MM.1S (cell line): ENCODE measurements around the gene DCHS2.

Experiments
- DNase-seq: peaks from one replicate; pipeline ENCODE4 v3.0.0-alpha.2; 2015
- H2AFZ ChIP-seq: fragments of 300-600 bp; sonication (generic); 2 replicates; pipeline ENCODE4 v1.6.0; 2016; ENCODE audit warnings: antibody characterized with exemption, low read length
- H3F3A ChIP-seq: fragments of 300-600 bp; sonication (generic); 2 replicates; pipeline ENCODE4 v1.6.1; 2016; ENCODE audit warnings: mild to moderate bottlenecking, antibody characterized with exemption, low read length, moderate library complexity, mixed read lengths; ENCODE audit not compliant: insufficient read depth
- H3K27ac ChIP-seq: fragments of 300-600 bp; sonication (generic); 2 replicates; pipeline ENCODE4 v1.5.1; 2016; ENCODE audit warnings: mild to moderate bottlenecking, low read length
- H3K27me3 ChIP-seq: fragments of 300-600 bp; sonication (generic); replicated peaks from 2 replicates; pipeline ENCODE4 v1.6.0; 2016; ENCODE audit warnings: low read length; ENCODE audit not compliant: insufficient read depth
- H3K36me3 ChIP-seq: fragments of 300-600 bp; sonication (generic); replicated peaks from 2 replicates; pipeline ENCODE4 v1.6.1; 2016; ENCODE audit warnings: mild to moderate bottlenecking, low read length, mixed read lengths; ENCODE audit not compliant: insufficient read depth
- H3K4me1 ChIP-seq: fragments of 300-600 bp; sonication (generic); 2 replicates; pipeline ENCODE4 v1.6.1; 2016; ENCODE audit warnings: low read length, mixed read lengths
- H3K4me2 ChIP-seq: fragments of 300-600 bp; sonication (generic); 2 replicates; pipeline ENCODE4 v1.6.0; 2016; ENCODE audit warnings: low read depth, low read length
- H3K4me3 ChIP-seq: fragments of 300-600 bp; sonication (generic); 2 replicates; pipeline ENCODE4 v1.5.1; 2016; ENCODE audit warnings: low read length, mixed read lengths
- H3K79me2 ChIP-seq: fragments of 300-600 bp; sonication (generic); 2 replicates; pipeline ENCODE4 v1.6.1; 2016; ENCODE audit warnings: mixed run types, low read length, mixed read lengths
- H3K9ac ChIP-seq: fragments of 300-600 bp; sonication (generic); 2 replicates; pipeline ENCODE4 v1.6.1; 2016; ENCODE audit warnings: low read length, mixed read lengths
- H3K9me2 ChIP-seq: fragments of 300-600 bp; sonication (generic); replicated peaks from 2 replicates; pipeline ENCODE4 v1.6.1; 2016; ENCODE audit warnings: mild to moderate bottlenecking, low read length, mixed read lengths; ENCODE audit not compliant: insufficient read depth
- H3K9me3 ChIP-seq: fragments of 300-600 bp; sonication (generic); replicated peaks from 2 replicates; pipeline ENCODE4 v1.6.1; 2016; ENCODE audit warnings: mild to moderate bottlenecking, low read length, mixed read lengths; ENCODE audit not compliant: insufficient read depth
- H4K20me1 ChIP-seq: fragments of 300-600 bp; sonication (generic); 2 replicates; pipeline ENCODE4 v1.6.1; 2016; ENCODE audit warnings: mild to moderate bottlenecking, low read length, moderate library complexity, mixed read lengths; ENCODE audit not compliant: insufficient read depth
- CTCF ChIP-seq: fragments of 300-600 bp; sonication (generic); IDR thresholded peaks from 2 replicates; pipeline ENCODE4 v1.5.1; 2016; ENCODE audit warnings: antibody characterized with exemption, low read length, mixed read lengths
- EZH2 ChIP-seq: fragments of 300-600 bp; sonication (generic); optimal IDR thresholded peaks from 2 replicates; pipeline ENCODE3; 2017; ENCODE audit warnings: low read depth, mild to moderate bottlenecking, antibody characterized with exemption, low read length, mixed read lengths
- EZH2phosphoT487 ChIP-seq: fragments of 300-600 bp; sonication (generic); IDR thresholded peaks from 2 replicates; pipeline ENCODE4 v1.6.1; 2018; ENCODE audit warnings: antibody characterized with exemption, low read length

DCHS2 gene

GRCh38 chr4:154526151-154526550, 34.6 kb upstream of the DCHS2 start:
- Histone ChIP-seq H4K20me1 (no peaks in the 10 kb centered on the region), H3K79me2 (no peaks in the 10 kb centered on the region), H3K4me3 (no peak overlapping the region), H3K9ac (no peak overlapping the region), H3K9me2 (no peaks in the 10 kb centered on the region), H3K36me3 (no peaks in the 10 kb centered on the region), H3K4me1 (peaks cover 6% of the 10 kb centered on the region; the same call in 1 of the 2 replicates), H3K9me3 (no peaks in the 10 kb centered on the region), H3K27me3 (no peaks in the 10 kb centered on the region), H2AFZ (no peak overlapping the region), H3F3A (no peaks in the 10 kb centered on the region), H3K27ac (no peak overlapping the region), H3K4me2 (peak overlapping the region; percentile 25; the same call in 1 of the 2 replicates)
- no peak for TF ChIP-seq CTCF
- no peak for TF ChIP-seq EZH2
- no peak for TF ChIP-seq EZH2phosphoT487
- peak; percentile 38 for DNase-seq

- H3K4me2 ChIP-seq = no peak overlapping the region
- no peaks in the 10 kb centered on the region for H3K9me3 ChIP-seq
- no peaks in the 10 kb centered on the region for H3F3A ChIP-seq
- H4K20me1 ChIP-seq = no peaks in the 10 kb centered on the region
- H3K27ac ChIP-seq = no peak overlapping the region
- H3K79me2 ChIP-seq = no peaks in the 10 kb centered on the region
- no peak overlapping the region for H2AFZ ChIP-seq
- no peak overlapping the region for H3K4me3 ChIP-seq
- H3K9ac ChIP-seq = no peak overlapping the region
- H3K27me3 ChIP-seq = no peaks in the 10 kb centered on the region
- TF ChIP-seq CTCF = no peak
- no peak for TF ChIP-seq EZH2
- TF ChIP-seq EZH2phosphoT487 = no peak
- H3K4me1 ChIP-seq = peaks cover 4% of the 10 kb centered on the region; the same call in 1 of the 2 replicates
- H3K36me3 ChIP-seq = no peaks in the 10 kb centered on the region
- no peak for DNase-seq
- H3K9me2 ChIP-seq = no peaks in the 10 kb centered on the region
These were observed 30.0 kb upstream of the DCHS2 start for GRCh38 chr4:154521607-154522006.

- TF ChIP-seq EZH2phosphoT487 (no peak), CTCF (no peak), EZH2 (no peak)
- no peak overlapping the region for H2AFZ ChIP-seq
- H3K9me3 ChIP-seq = no peaks in the 10 kb centered on the region
- H3K4me1 ChIP-seq = no peaks in the 10 kb centered on the region
- H3K79me2 ChIP-seq = no peaks in the 10 kb centered on the region
- no peaks in the 10 kb centered on the region for H3K27me3 ChIP-seq
- DNase-seq = no peak
- H4K20me1 ChIP-seq = no peaks in the 10 kb centered on the region
- no peak overlapping the region for H3K4me2 ChIP-seq
- no peaks in the 10 kb centered on the region for H3K36me3 ChIP-seq
- no peak overlapping the region for H3K27ac ChIP-seq
- no peaks in the 10 kb centered on the region for H3K9me2 ChIP-seq
- H3K9ac ChIP-seq = no peak overlapping the region
- H3F3A ChIP-seq = no peaks in the 10 kb centered on the region
- H3K4me3 ChIP-seq = no peak overlapping the region
These were observed 27.6 kb upstream of the DCHS2 start for GRCh38 chr4:154519214-154519613.
